HG03565 (cell line): ENCODE data around the gene CDC42BPB.
A peak's percentile ranks its signal among the peaks of the same experiment; 100 is the strongest.

Experiments
- ATAC-seq: cut with Tn5 transposase; IDR thresholded peaks from one replicate; pipeline ENCODE4 v1.9.1; 2021; ENCODE audit warnings: mild to moderate bottlenecking, moderate library complexity; ENCODE audit not compliant: unreplicated experiment

The CDC42BPB gene

DNA sequence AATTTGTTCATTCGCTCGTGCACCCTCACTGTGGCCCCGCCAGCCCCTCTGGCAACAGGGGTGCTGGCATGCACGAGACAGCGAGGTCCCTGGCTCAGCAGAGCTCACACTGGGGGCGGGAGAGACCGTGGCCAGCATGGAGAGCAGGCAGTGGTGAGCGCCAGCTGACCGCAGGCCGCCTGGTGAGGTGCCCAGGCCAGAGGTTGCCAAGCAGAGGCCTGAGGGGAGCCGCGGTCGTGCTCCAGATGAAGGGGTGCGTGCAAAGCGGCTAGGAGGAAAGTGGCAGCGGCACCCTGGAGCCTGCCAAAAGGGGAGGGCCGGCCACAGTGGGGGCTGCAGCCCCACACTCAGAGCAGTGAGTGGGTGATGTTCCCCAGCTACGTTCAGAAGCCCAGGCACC lies 56.1 kb downstream of the CDC42BPB start:
- no peak for ATAC-seq

DNA sequence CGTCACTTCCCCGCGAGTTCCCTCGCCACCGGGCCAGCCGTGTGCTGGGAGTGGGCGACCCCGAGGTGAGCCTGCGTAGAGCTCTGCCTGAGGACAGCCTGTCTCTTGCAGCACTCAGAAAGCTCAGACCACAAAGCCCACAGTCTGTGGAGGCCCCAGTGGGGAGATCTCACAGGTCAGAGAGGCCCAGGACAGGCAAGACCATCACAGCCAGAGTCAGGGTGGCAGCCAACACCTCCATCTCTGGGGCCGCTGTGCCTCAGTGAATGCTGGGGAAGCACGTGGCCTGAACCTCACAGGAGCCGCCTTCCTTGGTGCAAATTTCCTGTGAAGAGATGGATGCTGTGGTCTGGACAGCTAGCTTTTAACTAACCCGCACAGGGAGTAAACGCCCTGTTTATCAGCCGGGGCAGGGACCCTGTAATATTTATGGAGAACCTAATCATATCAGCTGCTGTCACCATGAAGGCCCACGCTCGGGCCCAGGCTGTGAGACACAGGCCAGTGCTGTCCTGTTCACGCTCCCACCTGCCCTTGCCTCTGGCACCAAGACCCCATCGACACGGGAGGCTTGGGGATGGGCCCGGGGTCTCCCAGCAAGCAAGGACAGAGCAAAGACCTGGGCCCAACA lies 56.9 kb downstream of the CDC42BPB start:
- ATAC-seq: no peak

DNA sequence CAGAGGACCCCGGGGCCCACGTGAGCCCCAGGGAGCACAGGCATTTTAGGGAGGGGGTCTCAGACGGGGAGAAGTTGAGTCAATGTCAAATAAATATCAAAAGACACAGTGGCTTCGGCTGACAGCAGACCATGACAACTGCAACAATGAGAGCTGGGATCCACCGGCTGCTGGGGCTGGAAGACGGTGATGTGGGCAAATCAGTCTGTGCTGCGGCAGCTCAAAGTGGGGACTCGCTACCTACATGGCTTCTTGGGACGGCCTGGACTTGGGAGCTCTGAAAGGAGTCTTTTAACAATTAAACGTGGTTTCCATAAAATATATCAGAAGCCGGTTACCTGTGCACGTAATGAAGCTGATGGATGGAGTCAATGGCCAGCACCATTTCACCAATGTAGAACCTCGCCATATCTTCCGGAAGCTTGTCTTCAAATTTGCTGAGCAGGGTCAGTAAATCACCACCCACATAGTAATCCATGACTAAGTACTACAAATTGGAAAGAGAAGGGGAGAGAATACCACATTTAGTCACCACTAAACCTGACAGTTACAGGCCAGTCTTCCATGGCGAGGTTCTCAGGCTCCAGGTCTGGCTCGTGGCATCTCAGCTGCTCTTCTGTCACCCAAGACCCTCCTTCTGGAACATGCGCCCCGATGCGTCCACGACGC lies 58.0 kb downstream of the CDC42BPB start:
- ATAC-seq: no peak

DNA sequence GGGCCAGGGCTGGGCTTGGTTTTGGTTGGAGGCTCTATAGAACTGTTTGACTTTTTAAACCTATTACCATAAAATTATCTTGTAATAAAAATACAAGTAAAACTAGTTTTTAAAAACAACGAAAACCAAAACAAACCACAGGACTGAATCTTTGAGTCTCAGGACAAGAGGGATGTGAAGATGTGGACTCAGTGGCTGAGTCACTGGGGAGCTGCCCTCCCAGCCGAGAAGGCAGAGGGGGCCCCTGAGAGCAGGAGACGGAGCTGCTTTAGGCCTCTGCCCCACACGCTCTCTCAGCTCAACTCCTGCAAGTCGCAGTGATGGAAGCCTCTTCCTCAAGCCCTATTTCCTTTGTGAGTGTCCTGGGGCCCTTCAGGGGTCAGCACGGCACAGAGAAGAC lies 59.0 kb downstream of the CDC42BPB start:
- no peak for ATAC-seq

DNA sequence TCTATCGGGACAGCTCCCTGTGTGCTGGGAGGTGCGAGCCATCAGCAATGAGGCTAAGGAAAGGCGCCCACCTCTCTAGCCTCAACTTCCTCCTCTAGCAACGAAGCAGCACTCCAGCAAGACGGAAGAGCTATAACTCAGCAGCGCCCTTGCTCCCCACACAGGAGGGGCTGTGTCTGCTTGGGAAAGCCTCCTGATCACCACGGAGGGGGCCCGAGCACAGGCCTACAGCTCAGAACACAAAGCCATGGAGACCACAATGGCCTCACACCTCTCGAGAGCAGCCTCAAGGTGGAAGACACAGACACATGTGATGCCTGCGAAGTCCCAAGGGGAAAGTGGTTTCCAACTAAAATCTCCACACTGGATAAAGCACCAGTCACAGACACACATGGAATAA lies 60.4 kb downstream of the CDC42BPB start:
- no peak for ATAC-seq

DNA sequence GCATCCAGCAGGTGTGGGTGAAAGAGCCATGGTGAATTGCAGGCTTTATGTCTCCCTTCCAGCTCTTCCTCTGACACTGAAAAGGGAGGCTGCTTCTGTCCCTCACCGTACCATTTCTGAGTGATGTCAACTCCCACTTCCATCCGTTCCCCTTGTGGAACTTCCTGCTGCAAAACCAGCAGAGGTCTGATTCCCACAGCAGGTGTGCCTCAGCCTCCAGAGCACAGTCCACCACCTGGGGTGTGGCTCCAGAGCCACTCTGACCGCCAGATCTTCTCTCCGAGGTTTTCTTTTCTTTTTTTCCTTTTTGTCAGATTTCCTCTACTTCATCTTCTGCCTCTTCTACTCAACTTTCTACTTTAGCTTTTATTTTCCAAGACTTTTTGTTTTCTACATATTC lies 62.7 kb downstream of the CDC42BPB start:
- ATAC-seq: no peak

DNA sequence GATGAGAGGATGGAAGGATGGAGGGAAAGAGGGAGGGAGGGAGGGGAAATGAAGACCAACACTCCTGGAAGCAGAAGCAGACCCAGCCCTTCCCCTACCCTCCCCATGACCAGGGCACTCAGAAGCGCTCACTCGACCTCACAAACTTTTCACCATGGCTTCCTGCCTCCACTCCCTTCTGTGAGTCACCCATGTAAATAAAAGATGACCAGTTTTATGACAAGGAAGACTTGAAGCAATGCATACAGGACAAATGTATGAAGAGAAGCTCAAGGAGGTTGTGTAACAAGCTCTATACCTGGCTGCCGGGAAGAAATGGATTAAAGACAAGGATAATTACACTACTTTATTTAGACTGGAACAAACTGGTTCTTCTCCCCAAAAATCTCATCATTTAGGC lies 63.8 kb downstream of the CDC42BPB start:
- ATAC-seq: no peak

DNA sequence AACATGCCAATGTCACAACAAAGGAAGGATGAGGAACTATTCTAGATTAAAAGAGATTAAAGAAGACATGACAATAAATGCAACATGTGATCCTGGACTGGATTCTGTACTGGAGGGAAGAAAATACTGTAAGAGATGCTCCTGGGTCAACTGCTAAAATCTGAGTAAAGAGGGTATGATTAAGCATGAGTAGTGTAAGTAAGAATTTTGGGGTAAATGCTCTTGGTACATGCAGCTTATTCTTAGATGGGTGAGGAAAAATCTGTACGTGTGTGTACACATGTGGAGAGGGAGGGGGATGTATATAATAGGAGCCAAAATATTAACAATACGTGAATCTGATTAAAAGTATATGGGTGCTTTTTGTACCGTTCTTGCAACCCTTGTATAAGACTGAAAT lies 66.0 kb downstream of the CDC42BPB start:
- no peak for ATAC-seq

DNA sequence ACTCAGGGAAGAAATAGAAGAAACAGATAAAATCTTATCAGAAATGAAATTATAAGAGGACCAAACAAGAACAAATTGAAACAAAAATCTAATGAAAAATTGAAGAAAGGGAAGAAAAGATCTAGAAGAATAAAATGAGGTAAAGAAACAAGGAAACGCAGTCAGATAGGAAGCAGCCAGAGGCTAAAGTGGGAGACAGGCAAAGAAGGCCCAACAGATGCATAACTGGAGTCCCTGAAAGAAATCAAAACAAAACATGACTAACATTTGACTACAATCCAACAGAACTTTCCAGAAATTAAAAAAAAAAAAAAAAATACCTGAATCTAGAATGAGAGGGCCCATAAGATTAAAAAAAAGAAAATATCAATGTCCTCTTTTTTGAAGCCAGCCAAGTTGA lies 69.3 kb downstream of the CDC42BPB start:
- ATAC-seq: no peak

DNA sequence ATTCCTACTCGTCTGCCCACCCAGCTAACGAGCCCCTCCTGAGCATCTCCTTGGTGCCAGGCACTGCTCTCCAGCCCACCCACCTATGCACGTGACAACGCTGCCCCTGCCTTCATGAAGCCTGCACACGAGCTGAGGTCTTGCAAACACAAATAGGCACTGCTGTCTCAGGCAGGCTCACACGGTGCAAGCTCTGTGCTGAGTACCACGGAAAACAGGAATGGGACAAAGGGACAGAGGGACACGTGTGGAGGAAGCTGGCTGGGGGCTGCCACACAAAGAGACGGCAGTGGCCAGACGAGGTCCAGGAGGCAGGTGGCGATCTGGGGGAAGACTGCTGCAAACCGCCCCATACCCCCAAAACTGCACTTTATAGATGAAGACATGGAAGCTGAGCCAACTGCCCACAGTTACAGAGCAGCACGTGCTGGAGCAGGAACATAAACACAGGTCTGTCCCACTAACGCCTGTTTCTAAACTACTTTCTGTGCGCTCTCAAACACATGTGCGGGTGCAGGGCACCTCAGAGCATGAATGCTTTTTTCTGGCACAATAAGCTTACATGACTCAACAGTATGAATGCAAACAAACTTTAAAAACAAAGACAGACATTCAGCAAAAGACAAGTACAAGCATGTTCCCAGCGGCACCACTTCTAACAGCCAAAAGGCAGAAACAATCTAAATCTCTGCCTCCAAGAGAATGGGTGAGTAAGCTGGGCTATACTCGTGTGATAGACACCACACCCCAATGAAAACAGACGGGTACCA lies 70.4 kb downstream of the CDC42BPB start:
- no peak for ATAC-seq

DNA sequence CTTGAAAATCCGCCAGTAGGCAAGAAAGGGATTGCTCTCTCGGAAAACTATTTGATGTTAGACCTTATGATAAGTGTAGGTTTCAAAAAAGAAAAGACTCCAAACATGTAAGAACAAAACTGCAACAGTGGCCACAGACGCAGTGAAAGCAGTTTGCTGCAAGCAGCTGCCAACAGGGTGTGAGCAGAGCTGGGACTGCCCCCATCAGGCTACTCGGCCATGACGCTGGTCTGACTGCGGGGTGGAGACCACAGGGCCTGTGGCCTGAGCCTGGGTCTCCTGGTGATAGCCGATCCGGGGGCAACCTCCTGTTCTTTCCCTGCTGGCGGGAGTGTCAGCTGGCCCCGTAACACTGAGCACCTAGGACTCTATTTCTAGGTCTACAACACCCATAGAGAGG lies 71.7 kb downstream of the CDC42BPB start:
- ATAC-seq: peak; percentile 74

DNA sequence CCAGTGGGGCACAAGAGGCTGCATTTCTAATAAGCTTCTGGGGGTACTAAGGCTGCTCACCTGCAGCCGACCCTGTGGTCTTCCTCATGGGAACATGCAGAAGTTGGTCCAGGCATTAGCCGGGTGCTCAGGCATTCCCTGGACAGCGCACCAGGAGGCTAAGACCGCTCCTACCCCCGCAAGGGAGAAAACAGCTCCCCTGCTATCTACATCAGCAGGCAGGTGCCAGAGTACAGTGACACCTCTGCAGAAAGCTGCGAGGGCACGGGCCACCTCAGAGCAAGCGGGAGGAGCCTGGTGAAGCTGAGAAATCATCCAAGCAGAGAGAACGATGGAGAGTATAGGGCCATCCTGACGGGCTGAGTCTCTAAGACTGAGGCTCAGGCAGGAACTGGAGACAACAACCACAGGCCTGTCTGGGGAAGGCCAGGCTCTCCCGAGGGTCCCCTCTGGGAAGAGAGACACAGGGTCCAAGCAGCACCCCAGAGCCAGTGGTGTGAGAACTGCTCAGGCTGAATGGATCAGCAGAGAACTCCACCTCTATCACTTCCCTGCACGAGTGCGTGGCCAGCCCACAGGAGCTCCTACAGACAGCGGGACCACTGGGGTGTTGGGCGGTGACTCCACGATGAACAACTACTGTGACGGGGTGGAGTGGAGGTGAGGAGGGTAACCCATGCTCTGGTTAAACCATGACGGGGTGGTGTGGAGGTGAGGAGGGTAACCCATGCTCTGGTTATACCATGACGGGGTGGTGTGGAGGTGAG lies 72.8 kb downstream of the CDC42BPB start:
- ATAC-seq: no peak

DNA sequence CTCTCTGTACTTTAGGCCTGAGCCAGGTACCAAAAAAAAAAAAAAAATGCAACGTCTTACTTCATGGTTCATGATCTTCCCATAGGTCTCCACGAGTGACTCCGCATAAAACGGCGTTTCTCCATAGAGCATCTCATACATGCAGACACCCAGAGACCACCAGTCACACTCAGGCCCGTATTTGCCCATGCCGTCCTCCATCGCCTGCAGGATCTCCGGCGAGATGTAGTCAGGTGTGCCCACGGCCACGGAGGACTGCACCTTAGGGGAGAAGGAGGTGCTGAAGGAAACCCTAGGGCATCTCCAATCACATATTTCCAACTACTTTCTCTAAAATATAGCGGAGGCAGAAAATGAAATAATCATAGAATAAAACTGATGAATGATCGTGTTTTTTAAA lies 73.9 kb downstream of the CDC42BPB start:
- no peak for ATAC-seq

DNA sequence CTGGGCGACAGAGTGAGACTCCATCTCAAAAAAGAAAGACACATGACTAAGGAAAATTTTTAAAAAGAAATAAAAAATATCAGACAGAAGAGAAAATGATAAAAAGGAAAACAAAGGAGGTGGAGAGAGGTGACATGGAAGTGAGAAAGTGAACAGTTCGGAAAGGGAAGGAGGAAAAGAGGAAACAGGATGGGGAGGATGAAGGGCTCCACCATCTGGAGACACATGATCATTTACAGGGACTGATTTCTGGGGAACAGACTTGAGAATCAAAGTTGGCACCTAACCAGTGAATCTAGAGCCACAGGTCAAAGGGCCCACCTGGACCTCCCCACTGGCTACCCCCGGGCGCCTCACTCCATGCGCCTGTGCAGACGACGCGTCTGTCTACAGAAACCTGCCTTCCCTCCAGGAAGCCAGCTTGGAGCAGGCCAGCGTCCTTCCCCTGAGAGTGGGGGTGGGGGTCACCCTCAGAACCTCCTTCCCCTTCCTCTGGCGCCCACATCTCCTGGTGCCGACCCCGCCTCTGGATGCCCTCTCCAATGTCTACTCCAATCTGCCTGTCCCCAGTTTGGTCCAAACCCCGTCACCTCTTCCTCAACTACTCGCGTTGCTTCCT lies 74.4 kb downstream of the CDC42BPB start:
- ATAC-seq: no peak

DNA sequence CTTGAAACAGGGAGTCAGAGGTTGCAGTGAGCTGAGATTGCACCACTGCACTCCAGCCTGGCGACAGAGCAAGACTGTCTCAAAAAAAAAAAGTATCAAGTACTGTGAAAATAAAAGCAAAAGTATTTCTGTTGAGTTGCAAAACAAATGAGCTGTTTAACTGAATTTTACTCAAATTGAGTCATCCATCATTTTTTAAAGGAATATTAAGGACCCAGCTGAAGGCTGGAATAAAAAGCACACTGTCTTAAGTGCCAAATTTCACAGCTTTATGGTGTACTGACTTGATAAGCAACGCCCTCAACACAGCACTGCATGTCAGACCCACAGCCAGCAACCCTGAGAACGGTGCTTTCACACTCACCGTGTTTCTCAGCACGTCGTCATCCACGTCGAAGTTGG lies 76.9 kb downstream of the CDC42BPB start:
- no peak for ATAC-seq

DNA sequence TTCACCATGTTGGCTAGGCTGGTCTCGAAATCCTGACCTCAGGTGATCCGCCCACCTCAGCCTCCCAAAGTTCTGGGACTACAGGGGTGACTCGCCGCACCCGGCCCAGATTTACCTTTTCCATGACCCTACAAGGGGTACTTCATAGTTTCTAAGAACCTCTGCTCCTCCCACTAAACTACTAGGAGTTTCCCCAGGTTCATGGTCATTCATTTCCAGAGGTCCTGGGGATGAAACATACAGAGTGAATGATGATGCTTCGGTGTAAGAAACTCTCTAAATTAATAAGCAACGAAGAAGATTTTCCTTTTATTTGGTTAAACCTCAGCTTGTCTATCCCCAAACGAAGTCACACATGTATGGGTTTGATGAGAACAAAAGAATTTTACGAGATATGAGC lies 77.9 kb downstream of the CDC42BPB start:
- no peak for ATAC-seq

DNA sequence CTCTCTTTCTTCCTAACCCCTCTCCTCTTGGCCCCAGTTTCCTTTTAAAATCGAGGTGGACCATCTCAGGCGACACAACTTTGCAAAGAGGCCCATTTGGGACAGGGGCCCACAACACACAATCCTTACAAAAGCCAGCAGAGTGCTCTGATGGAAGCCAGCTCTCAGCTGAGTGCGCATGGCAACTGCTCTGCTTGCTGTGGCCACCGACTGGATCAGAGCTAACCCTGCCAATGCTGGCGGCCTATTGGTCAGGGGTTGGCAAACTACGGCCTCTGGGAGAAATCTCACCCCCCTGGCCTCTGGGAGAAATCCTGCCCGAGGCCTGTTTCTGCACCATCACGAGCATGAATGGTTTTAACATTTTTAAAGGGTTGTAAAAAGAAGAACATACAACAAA lies 79.9 kb downstream of the CDC42BPB start:
- ATAC-seq: no peak

DNA sequence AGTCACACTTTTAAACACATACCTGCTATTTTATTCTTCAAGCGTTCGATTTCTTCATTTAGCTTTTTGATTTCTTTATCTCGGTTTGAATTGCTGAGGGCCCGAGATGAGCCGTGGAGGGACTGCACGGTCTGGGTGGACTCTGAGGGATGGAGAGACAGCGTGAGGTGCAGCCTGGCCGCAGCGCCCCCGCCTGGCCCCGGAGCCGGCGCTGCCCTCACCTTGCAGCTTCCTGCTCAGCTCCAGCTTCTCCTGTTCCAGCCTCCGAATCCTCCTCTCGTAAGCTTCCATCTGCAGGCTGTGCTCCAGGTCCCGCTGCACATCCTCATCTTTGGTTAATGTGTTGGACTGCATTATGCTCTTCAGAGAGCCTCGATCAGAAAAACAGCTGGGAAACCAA lies 81.7 kb downstream of the CDC42BPB start:
- ATAC-seq: no peak

DNA sequence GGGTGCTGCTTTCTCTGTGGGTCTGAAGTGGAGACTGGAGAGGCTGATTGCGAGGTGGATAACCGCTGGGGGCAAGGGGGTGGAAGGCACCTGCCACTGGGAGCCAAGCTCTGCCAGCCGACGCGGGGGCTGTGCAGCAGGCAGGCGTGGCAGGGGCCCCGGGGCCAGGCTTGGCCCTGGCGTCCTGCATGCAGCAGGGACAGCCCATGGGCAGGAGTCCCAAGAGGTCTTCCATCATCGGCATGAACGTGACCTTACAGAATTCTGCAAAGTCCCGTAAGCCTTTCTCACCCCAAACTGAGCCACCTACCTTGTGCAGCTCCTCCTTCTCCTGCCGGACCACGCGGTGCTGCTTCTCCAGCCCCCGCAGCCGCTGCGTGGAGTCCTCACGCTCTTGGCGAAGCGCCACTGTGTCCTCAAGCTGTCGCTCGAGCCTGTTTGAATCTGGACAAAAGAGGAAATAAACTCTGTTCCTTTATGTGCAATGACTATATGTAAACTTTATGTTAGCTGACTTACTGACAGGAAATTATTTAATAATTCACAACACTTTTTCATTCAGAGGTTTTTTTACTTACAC lies 83.6 kb downstream of the CDC42BPB start:
- no peak for ATAC-seq

DNA sequence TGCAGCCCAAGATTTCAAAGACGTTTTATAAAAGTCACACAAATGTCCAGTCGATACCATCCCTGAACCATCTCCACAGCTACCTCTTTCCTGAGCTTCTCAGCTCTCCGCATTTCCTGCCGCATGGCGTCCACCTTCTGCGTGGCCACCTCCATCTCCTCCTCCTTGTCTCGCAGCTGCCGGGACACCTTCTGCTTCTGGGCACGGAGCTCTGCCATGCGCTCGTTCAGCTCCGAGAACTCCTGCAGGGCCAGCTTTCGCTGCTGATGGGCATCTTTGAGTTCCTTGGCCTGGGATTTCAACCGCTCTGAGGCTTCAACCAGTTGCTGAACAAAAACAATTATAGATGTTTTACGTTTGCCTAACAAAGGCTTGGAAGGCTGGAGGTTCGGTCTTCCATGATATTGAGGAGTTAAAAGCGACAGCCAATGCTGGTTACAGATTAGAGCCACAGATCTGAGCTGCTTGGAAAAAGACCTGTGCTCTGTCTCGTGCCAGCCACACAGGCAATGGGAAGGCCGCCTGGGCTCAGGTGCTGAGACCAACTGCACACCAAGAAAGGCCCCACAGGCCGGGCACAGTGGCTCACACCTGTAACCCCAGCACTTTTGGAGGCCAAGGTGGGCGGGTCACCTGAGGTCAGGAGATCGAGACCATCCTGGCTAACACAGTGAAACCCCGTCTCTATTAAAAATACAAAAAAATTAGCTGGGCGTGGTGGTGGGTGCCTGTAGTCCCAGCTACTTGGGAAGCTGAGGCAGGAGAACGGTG lies 85.3 kb downstream of the CDC42BPB start:
- ATAC-seq: no peak
